GM12891 (cell line): ENCODE data around the gene PALMD.

Experiments
- DNase-seq: peaks from one replicate; pipeline ENCODE4 v3.0.0; 2011; ENCODE audit warnings: low spot score; ENCODE audit not compliant: insufficient read length
- FAIRE-seq: peaks from 2 replicates; lab custom pipeline; 2011; peaks lifted over from hg19 to GRCh38; lab: Jason Lieb, UNC
- PAX5 ChIP-seq: IDR thresholded peaks from 2 replicates; pipeline ENCODE4 v1.6.1; 2011; ENCODE audit warnings: low read length, moderate library complexity, mild to moderate bottlenecking; ENCODE audit not compliant: insufficient read depth, severe bottlenecking
- POLR2A ChIP-seq: IDR thresholded peaks from 2 replicates; pipeline ENCODE4 v1.6.1; 2011; ENCODE audit warnings: low read depth, low read length, control low read depth
- POLR2AphosphoS5 ChIP-seq: IDR thresholded peaks from 2 replicates; pipeline ENCODE4 v1.6.1; 2011; ENCODE audit warnings: low read depth, low read length, control low read depth
- POU2F2 ChIP-seq: IDR thresholded peaks from 2 replicates; pipeline ENCODE4 v1.6.1; 2011; ENCODE audit warnings: low read depth, mild to moderate bottlenecking, control low read depth, low read length, moderate library complexity
- SPI1 ChIP-seq: IDR thresholded peaks from 2 replicates; pipeline ENCODE4 v1.6.1; 2011; ENCODE audit warnings: low read depth, low read length, control low read depth
- TAF1 ChIP-seq: IDR thresholded peaks from 2 replicates; pipeline ENCODE4 v1.6.1; 2011; ENCODE audit warnings: low read depth, low read length, control low read depth

PALMD gene

GRCh38 chr1:99681583-99681982 is 35.7 kb downstream of the PALMD start:
- FAIRE-seq (no peak), DNase-seq (no peak)
- TF ChIP-seq POU2F2 (no peak), SPI1 (no peak), TAF1 (no peak), PAX5 (no peak)

- DNase-seq = no peak
- FAIRE-seq = no peak
- TF ChIP-seq SPI1 (no peak), POU2F2 (no peak), POLR2A (no peak), TAF1 (no peak), PAX5 (no peak), POLR2AphosphoS5 (no peak)
Measured at GRCh38 chr1:99682291-99682751, 36.4 kb downstream of the PALMD start.

- no peak for TF ChIP-seq TAF1
- TF ChIP-seq POU2F2 = no peak
- no peak for TF ChIP-seq SPI1
- no peak for TF ChIP-seq PAX5
- no peak for TF ChIP-seq POLR2A
- no peak for TF ChIP-seq POLR2AphosphoS5
- DNase-seq = peak; percentile 10
- peak; percentile 87 for FAIRE-seq
Measured at GRCh38 chr1:99685516-99686180, 39.7 kb downstream of the PALMD start.

- no peak for TF ChIP-seq POLR2AphosphoS5
- TF ChIP-seq TAF1 = no peak
- no peak for TF ChIP-seq POU2F2
- TF ChIP-seq PAX5 = no peak
- TF ChIP-seq SPI1 = no peak
- TF ChIP-seq POLR2A = no peak
- no peak for DNase-seq
- no peak for FAIRE-seq
Measured at GRCh38 chr1:99691175-99691574, 45.3 kb downstream of the PALMD start.

- no peak for TF ChIP-seq POU2F2
- TF ChIP-seq SPI1 = no peak
- no peak for TF ChIP-seq POLR2AphosphoS5
- no peak for TF ChIP-seq TAF1
- TF ChIP-seq POLR2A = no peak
- no peak for TF ChIP-seq PAX5
- no peak for FAIRE-seq
Measured at GRCh38 chr1:99696616-99697015, 50.7 kb downstream of the PALMD start.

GRCh38 chr1:99697580-99697979 is 51.7 kb downstream of the PALMD start:
- no peak for DNase-seq
- TF ChIP-seq POLR2A (no peak), POU2F2 (no peak), PAX5 (no peak), SPI1 (no peak)
- no peak for FAIRE-seq

More at GRCh38 chr1:99696616-99697015, 50.7 kb downstream of the PALMD start:
- DNase-seq = no peak

- TF ChIP-seq POLR2A = no peak
- FAIRE-seq (no peak), DNase-seq (no peak)
Measured at GRCh38 chr1:99700020-99700419, 54.1 kb downstream of the PALMD start.

GRCh38 chr1:99702221-99702620 is 56.3 kb downstream of the PALMD start:
- no peak for TF ChIP-seq POLR2AphosphoS5
- TF ChIP-seq POLR2A = no peak
- no peak for TF ChIP-seq PAX5
- no peak for TF ChIP-seq TAF1
- TF ChIP-seq POU2F2 = no peak
- no peak for TF ChIP-seq SPI1
- FAIRE-seq = no peak

GRCh38 chr1:99704356-99704816 is 58.5 kb downstream of the PALMD start:
- DNase-seq (no peak), FAIRE-seq (no peak)
- TF ChIP-seq POU2F2 (no peak), SPI1 (no peak), PAX5 (no peak), POLR2AphosphoS5 (no peak), TAF1 (no peak)

More at GRCh38 chr1:99702221-99702620, 56.3 kb downstream of the PALMD start:
- no peak for DNase-seq

- TF ChIP-seq POU2F2 (no peak), SPI1 (no peak), PAX5 (no peak), TAF1 (no peak), POLR2A (no peak), POLR2AphosphoS5 (no peak)
- FAIRE-seq (no peak), DNase-seq (no peak)
Measured at GRCh38 chr1:99705385-99705784, 59.5 kb downstream of the PALMD start.
